Prostate gland (tissue), 2 donors: ENCODE measurements around the gene LPIN1. TPM values are rescaled to one million over a fixed set of nuclear protein-coding genes. Genes with fewer than 3 reads are reported as not detected.
A peak's percentile ranks its signal among the peaks of the same experiment; 100 is the strongest.

Source experiments
- DNase-seq: peaks from one replicate; pipeline ENCODE4 v3.0.0-alpha.2; 2019; ENCODE audit warnings: low spot score
- H3K27ac ChIP-seq, 2 donors: fragments of 200-600 bp; sonication (generic); 2 replicates each; pipeline ENCODE4 v1.5.1; 2017 to 2019
- H3K27me3 ChIP-seq: fragments of 200-600 bp; sonication (generic); replicated peaks from 2 replicates; pipeline ENCODE4 v1.5.1; 2019; ENCODE audit not compliant: insufficient read depth
- H3K36me3 ChIP-seq, 2 donors: fragments of 200-600 bp; sonication (generic); 1 replicate in 1 of 2; 2 replicates in 1 of 2; pipeline versions ENCODE4 v1.5.1 to v1.8.1; 2017 to 2019
- H3K4me1 ChIP-seq: fragments of 200-600 bp; sonication (generic); replicated peaks from 2 replicates; pipeline ENCODE4 v1.5.1; 2019
- H3K4me3 ChIP-seq, 2 donors: fragments of 200-600 bp; sonication (generic); 2 replicates each; pipeline ENCODE4 v1.5.1; 2017 to 2019
- H3K9me3 ChIP-seq: fragments of 200-600 bp; sonication (generic); 2 replicates; pipeline ENCODE4 v1.5.1; 2017
- POLR2A ChIP-seq: fragments of 450-650 bp; IDR thresholded peaks from one replicate; pipeline ENCODE4 v1.6.1; 2016; ENCODE audit warnings: antibody characterized with exemption, mild to moderate bottlenecking
- POLR2AphosphoS5 ChIP-seq: sonication (generic); formaldehyde crosslinking; IDR thresholded peaks from one replicate; pipeline ENCODE4 v1.6.1; 2017; ENCODE audit warnings: antibody characterized with exemption
- WGBS: methylation state at CpG from one replicate; pipeline ENCODE4 v1.1.5; 2018; 5-methylcytosine and 5-hydroxymethylcytosine counted together
- intact Hi-C: fragments of 100-400 bp; cut with DNase I; formaldehyde crosslinking; loops from one replicate; pipeline ENCODE4 v1.14.2; 2022
- total RNA-seq, 2 donors: library from RNA; depleted of rRNA; stranded (reverse); fragments of >200 nt; gene quantifications; one replicate each; pipeline ENCODE4 v1.1.0, GENCODE V29; 2016
- TF ChIP-seq, protein P1 (sequence below), 4 experiments: fragments of 200-600 bp in 2 of 4; fragments of 450-650 bp in 2 of 4; sonication (generic) in 2 of 4; IDR thresholded peaks; 1 replicate in 3 of 4; 2 replicates in 1 of 4; pipeline ENCODE4 v1.5.1; 2016 to 2019; ENCODE audit warnings: antibody characterized with exemption in 4 of 4, mild to moderate bottlenecking in 2 of 4, moderate library complexity in 2 of 4

LPIN1 gene
- total RNA-seq, 2 donors from 2014 or later, result 18.2 to 57.1 TPM

DNA sequence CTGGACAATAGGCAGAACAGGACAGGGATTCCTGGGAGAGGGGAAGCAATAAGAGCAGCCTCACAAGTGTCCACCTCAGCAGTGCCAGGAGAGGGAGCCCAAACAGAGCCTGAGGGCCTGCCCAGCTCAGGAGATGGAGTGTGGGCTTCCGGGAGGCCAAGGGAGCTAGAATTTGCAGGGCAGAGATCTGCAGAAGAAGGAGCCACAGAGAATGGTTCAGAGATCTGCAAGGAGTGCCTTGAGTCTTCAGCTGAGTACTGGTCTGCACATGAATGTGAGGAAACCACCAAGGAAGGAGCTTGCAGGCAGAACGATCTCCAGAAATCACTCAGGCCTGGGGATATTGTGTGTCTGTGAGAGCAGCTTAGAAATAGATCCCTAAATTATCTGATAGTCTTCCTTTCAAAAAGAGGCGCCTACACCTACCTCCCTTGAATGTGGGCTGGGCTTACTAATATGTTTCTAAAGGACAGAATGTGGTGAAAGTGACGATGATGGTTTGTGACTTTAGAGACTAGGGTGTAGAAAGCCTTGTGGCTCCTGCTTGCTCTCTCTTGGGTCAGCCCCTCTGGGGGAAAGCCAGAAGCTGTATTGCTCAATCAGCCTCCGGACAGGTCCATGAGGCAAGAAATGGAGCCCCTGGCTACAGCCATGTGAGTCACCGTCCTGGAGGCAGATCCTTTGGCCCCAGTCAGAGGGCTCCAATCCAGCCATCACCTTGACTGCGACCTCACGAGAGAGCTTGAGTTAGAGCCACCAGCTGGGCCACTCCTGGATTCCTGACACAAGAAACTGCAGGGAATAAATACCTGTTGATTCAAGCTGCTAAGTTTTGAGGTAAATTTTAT lies 7.6 kb upstream of the LPIN1 start:
- WGBS, result 54% methylated on average over 8 of the region's 8 CpGs
- Histone ChIP-seq H3K27me3 (no peaks in the 10 kb centered on the region), H3K36me3 (no peaks in the 10 kb centered on the region), H3K4me3 (no peak overlapping the region), H3K4me1 (no peaks in the 10 kb centered on the region), H3K9me3 (no peaks in the 10 kb centered on the region), H3K27ac (no peak overlapping the region)
- TF ChIP-seq, protein P1, sequence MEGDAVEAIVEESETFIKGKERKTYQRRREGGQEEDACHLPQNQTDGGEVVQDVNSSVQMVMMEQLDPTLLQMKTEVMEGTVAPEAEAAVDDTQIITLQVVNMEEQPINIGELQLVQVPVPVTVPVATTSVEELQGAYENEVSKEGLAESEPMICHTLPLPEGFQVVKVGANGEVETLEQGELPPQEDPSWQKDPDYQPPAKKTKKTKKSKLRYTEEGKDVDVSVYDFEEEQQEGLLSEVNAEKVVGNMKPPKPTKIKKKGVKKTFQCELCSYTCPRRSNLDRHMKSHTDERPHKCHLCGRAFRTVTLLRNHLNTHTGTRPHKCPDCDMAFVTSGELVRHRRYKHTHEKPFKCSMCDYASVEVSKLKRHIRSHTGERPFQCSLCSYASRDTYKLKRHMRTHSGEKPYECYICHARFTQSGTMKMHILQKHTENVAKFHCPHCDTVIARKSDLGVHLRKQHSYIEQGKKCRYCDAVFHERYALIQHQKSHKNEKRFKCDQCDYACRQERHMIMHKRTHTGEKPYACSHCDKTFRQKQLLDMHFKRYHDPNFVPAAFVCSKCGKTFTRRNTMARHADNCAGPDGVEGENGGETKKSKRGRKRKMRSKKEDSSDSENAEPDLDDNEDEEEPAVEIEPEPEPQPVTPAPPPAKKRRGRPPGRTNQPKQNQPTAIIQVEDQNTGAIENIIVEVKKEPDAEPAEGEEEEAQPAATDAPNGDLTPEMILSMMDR (IDR thresholded peaks at IDR 0.05), result peak in 2 of 4 experiments; percentile 43 to 50
- no peak for TF ChIP-seq POLR2A
- no peak for DNase-seq
- intact Hi-C loops, result loop anchor here (1.0 kb wide), 1 partner anchor 40 kb away; no protein-coding TSS in a partner anchor

DNA sequence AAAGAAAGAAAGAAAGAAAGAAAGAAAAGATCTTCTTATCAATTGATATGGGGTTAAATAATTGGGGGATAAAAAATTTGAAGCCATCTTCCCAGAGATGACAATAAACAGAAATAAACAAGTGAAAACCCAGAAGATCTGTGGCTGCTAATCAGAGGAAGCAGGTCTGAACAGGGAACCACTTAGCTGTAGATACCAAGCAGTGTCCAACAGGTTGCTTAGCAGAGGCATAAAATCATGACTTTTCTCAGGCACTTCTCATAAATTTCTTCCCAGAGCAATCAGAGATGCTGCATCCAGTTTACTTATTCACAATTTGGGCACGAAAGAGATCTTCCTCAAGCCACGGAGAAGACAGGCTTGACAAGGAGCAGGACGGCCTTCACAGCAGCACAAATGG lies 5.7 kb upstream of the LPIN1 start:
- no peaks in the 10 kb centered on the region for H3K36me3 ChIP-seq
- intact Hi-C loops, result no loop called here
- WGBS, result 81% methylated on average over 3 of the region's 3 CpGs
- no peak overlapping the region for H3K4me3 ChIP-seq
- no peaks in the 10 kb centered on the region for H3K9me3 ChIP-seq
- no peaks in the 10 kb centered on the region for H3K4me1 ChIP-seq
- no peaks in the 10 kb centered on the region for H3K27me3 ChIP-seq
- H3K27ac ChIP-seq, result no peak overlapping the region
- DNase-seq, result no peak
- no peak for TF ChIP-seq POLR2A
- TF ChIP-seq POLR2AphosphoS5, result no peak
- TF ChIP-seq, protein P1 (IDR thresholded peaks at IDR 0.05), result no peak

DNA sequence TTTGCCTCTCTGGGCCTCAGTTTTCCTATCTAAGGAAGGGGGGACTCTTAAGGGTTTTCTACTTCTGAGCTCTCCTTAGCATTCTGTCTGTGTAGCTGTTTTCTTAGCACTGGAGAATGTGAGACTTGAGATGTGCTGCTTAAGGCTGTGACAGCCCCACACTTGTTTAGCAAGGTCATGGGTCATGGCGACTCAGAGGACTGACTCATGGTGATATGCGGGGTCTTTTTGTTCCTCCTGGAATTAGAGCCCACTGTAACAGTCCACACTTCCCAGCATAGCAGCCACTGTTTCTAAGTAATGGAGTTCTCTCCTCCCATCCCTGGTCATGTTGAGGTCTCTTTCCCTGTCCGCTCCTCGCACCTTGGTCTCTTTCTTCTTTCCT lies 4.1 kb upstream of the LPIN1 start:
- Histone ChIP-seq H3K9me3 (no peaks in the 10 kb centered on the region), H3K27me3 (no peaks in the 10 kb centered on the region), H3K4me1 (no peaks in the 10 kb centered on the region), H3K27ac (no peak overlapping the region), H3K4me3 (no peak overlapping the region), H3K36me3 (no peaks in the 10 kb centered on the region)
- TF ChIP-seq, protein P1 (IDR thresholded peaks at IDR 0.05), result no peak
- TF ChIP-seq POLR2AphosphoS5, result no peak
- no peak for TF ChIP-seq POLR2A
- WGBS, result 92% methylated on average over 4 of the region's 4 CpGs
- intact Hi-C loops, result no loop called here
- no peak for DNase-seq

DNA sequence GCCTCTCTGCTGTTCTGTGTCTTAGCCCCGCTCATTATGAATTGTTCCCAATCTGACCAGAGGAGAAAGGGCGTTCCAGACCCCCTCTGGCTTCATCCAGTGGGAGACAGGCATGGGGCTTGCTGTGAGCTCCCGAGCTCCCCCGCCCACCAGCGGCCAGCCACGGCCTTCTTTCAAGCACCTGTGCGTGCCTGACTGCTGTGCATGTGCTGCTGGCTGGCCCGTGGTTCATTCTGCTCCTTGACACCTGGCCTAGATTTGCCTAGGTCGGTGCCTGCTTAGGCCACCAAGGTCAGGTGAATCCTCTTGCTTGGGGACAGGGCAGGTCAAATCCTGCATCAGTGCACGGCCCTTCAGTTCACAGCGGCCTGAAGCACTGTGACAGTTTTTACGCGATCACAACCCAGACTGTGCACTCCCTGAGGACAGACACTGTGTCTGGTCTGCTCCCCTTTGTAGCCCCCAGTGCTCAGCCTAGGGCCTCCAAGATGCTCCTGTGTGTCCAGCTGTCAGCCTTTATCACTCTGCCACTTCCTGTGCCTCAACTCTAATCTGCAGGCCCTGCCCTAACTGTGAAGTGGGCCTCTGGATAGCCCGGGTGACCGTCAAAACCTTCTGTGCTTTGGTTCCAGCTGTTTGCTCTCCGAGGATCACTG lies 3.6 kb upstream of the LPIN1 start:
- 91% methylated on average over 16 of the region's 16 CpGs for WGBS
- H3K27ac ChIP-seq, result no peak overlapping the region
- H3K9me3 ChIP-seq, result no peaks in the 10 kb centered on the region
- intact Hi-C loops, result no loop called here
- H3K36me3 ChIP-seq, result no peaks in the 10 kb centered on the region
- TF ChIP-seq, protein P1 (IDR thresholded peaks at IDR 0.05), result no peak
- no peak for TF ChIP-seq POLR2A
- TF ChIP-seq POLR2AphosphoS5, result no peak
- no peak for DNase-seq
- no peaks in the 10 kb centered on the region for H3K27me3 ChIP-seq
- no peak overlapping the region for H3K4me3 ChIP-seq
- H3K4me1 ChIP-seq, result no peaks in the 10 kb centered on the region

DNA sequence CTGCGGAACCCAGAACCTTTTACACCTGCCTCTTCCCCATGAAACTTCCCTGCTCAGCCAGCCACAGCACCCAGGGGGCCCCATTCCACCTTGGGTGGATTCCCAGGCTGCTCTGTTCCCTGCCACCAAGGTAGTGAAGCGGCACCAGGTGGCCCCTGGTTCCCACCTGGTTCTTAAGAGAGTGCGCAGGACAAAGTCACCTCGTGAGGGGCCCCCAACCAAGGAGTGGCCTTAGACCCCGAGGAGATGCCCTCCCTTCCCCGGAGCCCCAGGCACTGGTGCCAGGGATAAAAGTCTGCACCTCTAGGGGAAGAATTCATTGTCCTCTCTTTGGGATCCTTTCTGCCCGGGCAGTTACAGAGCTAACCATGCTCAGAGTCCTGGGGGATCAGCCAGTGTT lies 3.1 kb upstream of the LPIN1 start:
- TF ChIP-seq, protein P1 (IDR thresholded peaks at IDR 0.05), result no peak
- TF ChIP-seq POLR2A (no peak), POLR2AphosphoS5 (no peak)
- WGBS, result 85% methylated on average over 7 of the region's 7 CpGs
- H3K9me3 ChIP-seq, result no peaks in the 10 kb centered on the region
- intact Hi-C loops, result no loop called here
- H3K4me3 ChIP-seq, result no peak overlapping the region
- no peaks in the 10 kb centered on the region for H3K36me3 ChIP-seq
- no peaks in the 10 kb centered on the region for H3K4me1 ChIP-seq
- DNase-seq, result no peak
- H3K27me3 ChIP-seq, result no peaks in the 10 kb centered on the region
- peak overlapping the region in 1 of 2 donors; percentile 65 for H3K27ac ChIP-seq
